Neuronal stem cell (in vitro differentiated cells): ENCODE measurements around the gene ISOC2. TPM values are rescaled to one million over a fixed set of nuclear protein-coding genes. Genes with fewer than 3 reads are reported as not detected.

Experiments
- DNase-seq: peaks from one replicate; pipeline ENCODE4 v3.0.0-alpha.2; 2013; ENCODE audit warnings: low spot score
- H2AFZ ChIP-seq: one replicate; pipeline ENCODE4 v1.6.1; 2013; ENCODE audit warnings: mild to moderate bottlenecking, low read length, inconsistent platforms
- H2AK5ac ChIP-seq: 2 replicates; pipeline ENCODE4 v1.6.1; 2013; ENCODE audit warnings: low read depth, mild to moderate bottlenecking, inconsistent platforms, low read length, moderate library complexity, mixed read lengths
- H2BK120ac ChIP-seq: 2 replicates; pipeline ENCODE4 v1.6.1; 2013; ENCODE audit warnings: low read depth, mild to moderate bottlenecking, inconsistent platforms, low read length, moderate library complexity, mixed read lengths
- H2BK12ac ChIP-seq: one replicate; pipeline ENCODE4 v1.6.1; 2013; ENCODE audit warnings: low read length, inconsistent platforms
- H2BK15ac ChIP-seq: 2 replicates; pipeline ENCODE4 v1.6.1; 2013; ENCODE audit warnings: mild to moderate bottlenecking, low read length, inconsistent platforms, mixed read lengths
- H2BK5ac ChIP-seq: one replicate; pipeline ENCODE4 v1.6.1; 2013; ENCODE audit warnings: inconsistent platforms, mild to moderate bottlenecking, low read length, moderate library complexity
- H3K14ac ChIP-seq: one replicate; pipeline ENCODE4 v1.6.1; 2013; ENCODE audit warnings: low read length, inconsistent platforms
- H3K18ac ChIP-seq: 2 replicates; pipeline ENCODE4 v1.6.1; 2013; ENCODE audit warnings: low read length, inconsistent platforms
- H3K23ac ChIP-seq: 2 replicates; pipeline ENCODE4 v1.6.1; 2013; ENCODE audit warnings: low read depth, mild to moderate bottlenecking, mixed read lengths, low read length, inconsistent platforms; ENCODE audit not compliant: poor library complexity
- H3K27ac ChIP-seq: replicated peaks from 3 replicates; pipeline ENCODE4 v1.5.1; 2013; ENCODE audit warnings: low read length, inconsistent platforms
- H3K27me3 ChIP-seq, 3 experiments: 2 replicates each; pipeline ENCODE4 v1.6.1; 2013; ENCODE audit warnings: low read length in 3 of 3, mild to moderate bottlenecking in 2 of 3, inconsistent platforms in 1 of 3, low read depth in 1 of 3, mixed read lengths in 1 of 3, moderate library complexity in 1 of 3; ENCODE audit not compliant: control insufficient read depth in 3 of 3, insufficient read depth in 3 of 3
- H3K36me3 ChIP-seq, 2 donors: replicated peaks in 1 of 2; 2 replicates each; pipeline ENCODE4 v1.6.1; 2013; ENCODE audit warnings: low read length in 2 of 2; ENCODE audit not compliant: control insufficient read depth in 2 of 2, insufficient read depth in 2 of 2
- H3K4ac ChIP-seq: 2 replicates; pipeline ENCODE4 v1.6.1; 2013; ENCODE audit warnings: inconsistent platforms, mild to moderate bottlenecking, low read length, moderate library complexity
- H3K4me1 ChIP-seq, 2 donors: 1 replicate in 1 of 2; 2 replicates in 1 of 2; pipeline ENCODE4 v1.6.1; 2013; ENCODE audit warnings: low read length in 2 of 2, low read depth in 1 of 2; ENCODE audit not compliant: control insufficient read depth in 2 of 2, insufficient read depth in 1 of 2
- H3K4me2 ChIP-seq: one replicate; pipeline ENCODE4 v1.6.1; 2013; ENCODE audit warnings: mild to moderate bottlenecking, low read length, inconsistent platforms; ENCODE audit not compliant: insufficient read depth, poor library complexity, severe bottlenecking
- H3K4me3 ChIP-seq, 2 donors: 2 replicates each; pipeline ENCODE4 v1.5.1; 2013; ENCODE audit warnings: low read length in 2 of 2, mild to moderate bottlenecking in 2 of 2, inconsistent platforms in 1 of 2, moderate library complexity in 1 of 2
- H3K79me1 ChIP-seq: one replicate; pipeline ENCODE4 v1.6.1; 2013; ENCODE audit warnings: low read depth, mild to moderate bottlenecking, inconsistent platforms, low read length, moderate library complexity
- H3K9ac ChIP-seq: one replicate; pipeline ENCODE4 v1.6.1; 2013; ENCODE audit warnings: mild to moderate bottlenecking, low read depth, low read length, inconsistent platforms; ENCODE audit not compliant: poor library complexity
- H3K9me3 ChIP-seq, 2 donors: replicated peaks in 1 of 2; 2 replicates each; pipeline versions ENCODE3 to v1.6.1; 2013; ENCODE audit warnings: low read length in 2 of 2, mild to moderate bottlenecking in 2 of 2, inconsistent platforms in 1 of 2, low read depth in 1 of 2, mixed read lengths in 1 of 2, moderate library complexity in 1 of 2; ENCODE audit not compliant: control insufficient read depth in 2 of 2, insufficient read depth in 1 of 2
- H4K8ac ChIP-seq: one replicate; pipeline ENCODE4 v1.6.1; 2013; ENCODE audit warnings: low read depth, mild to moderate bottlenecking, inconsistent platforms, low read length, moderate library complexity
- H4K91ac ChIP-seq: one replicate; pipeline ENCODE4 v1.6.1; 2013; ENCODE audit warnings: low read length, low read depth, mild to moderate bottlenecking, inconsistent platforms; ENCODE audit not compliant: poor library complexity
- WGBS, 2 donors: extraction: QIAGEN DNeasy Blood & Tissue Kit; methylation state at CpG; one replicate each; pipeline ENCODE4 v1.1.7; 2013; ENCODE audit warnings: missing lambda C conversion rate in 2 of 2, mixed read lengths in 1 of 2; ENCODE audit not compliant: insufficient read length in 2 of 2, insufficient replicate concordance in 1 of 2; ENCODE audit errors: extremely low coverage in 2 of 2; 5-methylcytosine and 5-hydroxymethylcytosine counted together
- polyA plus RNA-seq, 2 experiments: library from polyadenylated mRNA; stranded (reverse); fragments of 200-250 nt; gene quantifications; one replicate each; pipeline ENCODE4 v1.2.3, GENCODE V29; 2013

Gene ISOC2, protein sequence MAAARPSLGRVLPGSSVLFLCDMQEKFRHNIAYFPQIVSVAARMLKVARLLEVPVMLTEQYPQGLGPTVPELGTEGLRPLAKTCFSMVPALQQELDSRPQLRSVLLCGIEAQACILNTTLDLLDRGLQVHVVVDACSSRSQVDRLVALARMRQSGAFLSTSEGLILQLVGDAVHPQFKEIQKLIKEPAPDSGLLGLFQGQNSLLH
- polyA plus RNA-seq (2013, experiment 1 of 2), result 26.8 TPM
- 26.2 TPM for polyA plus RNA-seq (2013, experiment 2 of 2)

DNA sequence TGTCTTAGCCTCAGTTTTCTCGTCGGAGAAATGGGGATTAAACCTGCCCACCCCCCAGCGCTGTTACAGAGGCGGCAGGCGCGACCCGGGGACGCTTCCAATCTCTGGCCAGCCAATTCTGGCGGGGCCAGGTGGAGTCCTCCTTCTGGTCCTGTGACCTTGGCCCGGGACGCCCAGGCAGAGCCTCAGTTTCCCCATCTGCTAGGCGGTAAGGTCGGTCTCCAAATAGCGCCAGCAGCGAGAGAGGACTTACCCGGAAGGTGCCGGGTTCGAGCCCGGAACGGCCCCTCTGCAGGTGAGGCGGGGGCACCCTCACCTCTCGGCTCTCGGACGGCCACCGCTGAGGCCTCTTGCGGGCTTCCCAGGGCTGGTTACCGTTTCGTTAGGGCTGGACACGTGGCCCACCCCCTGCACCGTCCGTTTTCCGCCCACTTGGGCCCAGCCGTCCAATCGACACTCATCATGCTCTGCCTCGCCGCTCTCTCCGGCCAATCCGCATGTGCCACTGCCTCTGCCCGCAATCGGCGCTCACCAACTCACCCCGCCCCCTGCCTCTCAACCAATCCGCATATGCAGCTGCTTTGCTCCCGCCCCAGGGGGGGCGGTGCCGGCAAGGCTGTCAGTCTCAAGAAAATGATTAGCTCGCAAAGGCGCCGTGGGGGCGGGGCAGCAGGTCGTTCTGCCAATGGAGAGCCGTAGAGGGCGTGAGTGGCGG lies at the start of gene ISOC2:
ISOC2 (minus strand) TSS at position 384 of the 715 bp plus-strand sequence. CDS start 5,156 bp downstream, outside the sequence.
- Histone ChIP-seq H4K8ac (peak within 1 kb of the TSS; percentile 19), H3K27ac (peak within 1 kb of the TSS; percentile 63), H3K4ac (peak within 1 kb of the TSS; percentile 69), H3K27me3 (peaks cover 0 to 34% (median 0%) of the 10 kb centered on the region in 3 experiments), H2AK5ac (peak within 1 kb of the TSS; percentile 82), H2BK120ac (no peak within 1 kb of the TSS), H3K4me2 (peak within 1 kb of the TSS; percentile 78), H2AFZ (peak within 1 kb of the TSS; percentile 82), H3K9ac (peak within 1 kb of the TSS; percentile 93), H3K9me3 (peaks cover 0 to 4% of the 10 kb centered on the region in 2 donors), H2BK15ac (peak within 1 kb of the TSS; percentile 95), H2BK12ac (no peak within 1 kb of the TSS), H3K14ac (peak within 1 kb of the TSS; percentile 31), H3K4me1 (peaks cover 20 to 36% of the 10 kb centered on the region in 2 donors), H4K91ac (no peak within 1 kb of the TSS), H3K36me3 (peaks cover 0 to 2% of the 10 kb centered on the region in 2 donors), H3K18ac (peak within 1 kb of the TSS; percentile 96), H3K23ac (peak within 1 kb of the TSS; percentile 60), H3K79me1 (no peaks in the 10 kb centered on the region), H3K4me3 (peak within 1 kb of the TSS; percentile 70 to 91), H2BK5ac (peak within 1 kb of the TSS; percentile 84)
- WGBS, 2 donors, result no CpG with 5 or more reads among the region's 54 CpGs
- DNase-seq, result peak; percentile 99

DNA sequence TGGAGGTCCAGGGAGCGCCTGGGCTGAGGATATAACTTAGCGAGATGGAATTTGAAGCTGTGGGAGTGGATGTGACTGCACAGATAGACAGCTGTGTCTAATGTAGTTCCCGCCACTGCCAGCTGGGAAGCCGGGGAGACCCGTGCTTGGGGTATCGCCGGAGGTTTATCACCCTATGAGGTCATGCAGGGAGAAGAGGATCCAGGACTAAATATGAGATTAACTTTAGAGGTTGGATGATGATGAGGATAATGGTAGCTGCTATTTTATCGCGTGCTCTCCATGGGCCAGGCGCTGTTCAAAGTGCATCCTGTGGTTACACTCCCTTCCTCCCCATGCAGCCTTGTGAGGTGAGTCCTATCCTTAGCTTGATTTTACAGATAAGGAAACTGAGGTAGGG lies 46.7 kb upstream of the ISOC2 start:
- WGBS, 2 donors, result no CpG with 5 or more reads among the region's 10 CpGs
- H3K4me3 ChIP-seq, result no peak overlapping the region

DNA sequence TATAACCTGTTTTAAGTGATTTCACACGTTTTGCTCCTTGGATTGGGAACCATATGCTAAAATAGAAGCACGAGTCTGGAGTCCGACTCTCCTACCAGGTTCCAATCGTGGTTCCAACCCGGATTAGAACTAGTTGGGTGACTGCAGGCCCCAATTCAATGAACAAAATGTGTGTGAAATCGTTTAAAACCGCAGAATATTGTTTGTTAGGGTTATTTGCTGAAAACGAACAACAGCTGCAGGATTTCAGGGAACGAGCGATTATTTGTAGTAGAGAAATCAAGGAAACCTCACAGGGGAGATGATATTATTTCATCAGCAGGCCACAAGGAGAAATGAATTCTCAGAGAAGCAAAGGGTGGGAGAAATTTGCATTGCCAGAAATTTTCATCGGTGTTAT lies 43.5 kb upstream of the ISOC2 start:
- peaks cover 0 to 7% of the 10 kb centered on the region in 2 donors for H3K4me1 ChIP-seq
- H3K27ac ChIP-seq, result no peak overlapping the region
- H3K14ac ChIP-seq, result no peak overlapping the region
- peaks cover 7 to 8% of the 10 kb centered on the region in 2 donors for H3K9me3 ChIP-seq
- no peaks in the 10 kb centered on the region for H3K79me1 ChIP-seq
- H2BK5ac ChIP-seq, result no peak overlapping the region
- H2AFZ ChIP-seq, result no peak overlapping the region
- no peak overlapping the region for H2BK120ac ChIP-seq
- H2BK12ac ChIP-seq, result no peak overlapping the region
- no peak overlapping the region for H3K4me2 ChIP-seq
- no peak overlapping the region for H3K4me3 ChIP-seq
- no CpG with 5 or more reads among the region's 11 CpGs for WGBS, 2 donors
- H3K36me3 ChIP-seq, result no peaks in the 10 kb centered on the region
- peaks cover 0 to 7% (median 2%) of the 10 kb centered on the region in 3 experiments for H3K27me3 ChIP-seq
- H3K23ac ChIP-seq, result no peak overlapping the region
- H3K9ac ChIP-seq, result no peak overlapping the region
- no peak overlapping the region for H3K4ac ChIP-seq
- DNase-seq, result no peak
- H4K8ac ChIP-seq, result no peak overlapping the region
- no peak overlapping the region for H2AK5ac ChIP-seq
- H2BK15ac ChIP-seq, result no peak overlapping the region
- no peak overlapping the region for H4K91ac ChIP-seq
- H3K18ac ChIP-seq, result no peak overlapping the region

More for the DNA sequence above, 46.7 kb upstream of the ISOC2 start:
- H3K27me3 ChIP-seq, result peaks cover 0 to 5% (median 2%) of the 10 kb centered on the region in 3 experiments
- H3K18ac ChIP-seq, result no peak overlapping the region
- no peak overlapping the region for H3K23ac ChIP-seq
- H2BK5ac ChIP-seq, result no peak overlapping the region
- no peaks in the 10 kb centered on the region for H3K79me1 ChIP-seq
- DNase-seq, result no peak
- H3K4ac ChIP-seq, result no peak overlapping the region
- H3K36me3 ChIP-seq, result no peaks in the 10 kb centered on the region
- peaks cover 0 to 7% of the 10 kb centered on the region in 2 donors for H3K4me1 ChIP-seq
- H4K91ac ChIP-seq, result no peak overlapping the region
- H3K4me2 ChIP-seq, result no peak overlapping the region
- no peak overlapping the region for H3K14ac ChIP-seq
- no peak overlapping the region for H2AK5ac ChIP-seq
- no peak overlapping the region for H2BK12ac ChIP-seq
- H3K9me3 ChIP-seq, result peaks cover 4 to 7% of the 10 kb centered on the region in 2 donors
- H4K8ac ChIP-seq, result no peak overlapping the region
- no peak overlapping the region for H3K9ac ChIP-seq
- no peak overlapping the region for H2AFZ ChIP-seq
- no peak overlapping the region for H3K27ac ChIP-seq
- no peak overlapping the region for H2BK15ac ChIP-seq
- no peak overlapping the region for H2BK120ac ChIP-seq

DNA sequence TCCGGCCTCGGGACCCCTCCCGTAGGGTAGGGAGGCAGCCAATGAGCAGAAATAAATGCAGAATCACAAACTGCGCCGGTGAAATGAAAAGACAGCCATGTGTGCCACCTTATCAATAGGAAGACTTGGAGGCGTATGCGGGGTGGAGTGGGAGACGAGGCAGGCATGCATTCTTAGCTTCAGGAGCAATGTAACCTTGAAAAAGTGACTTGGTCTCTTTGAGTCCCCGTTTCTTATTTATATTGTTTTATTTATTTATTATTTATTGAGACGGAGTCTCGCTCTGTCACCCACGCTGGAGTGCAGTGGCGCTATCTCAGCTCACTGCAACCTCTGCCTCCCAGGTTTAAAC lies 42.8 kb upstream of the ISOC2 start:
- no peak for DNase-seq
- Histone ChIP-seq H3K23ac (no peak overlapping the region), H2BK12ac (no peak overlapping the region), H3K4me2 (no peak overlapping the region), H2BK5ac (no peak overlapping the region), H3K27me3 (peaks cover 0 to 7% (median 2%) of the 10 kb centered on the region in 3 experiments), H4K8ac (no peak overlapping the region), H2AK5ac (no peak overlapping the region), H3K79me1 (no peaks in the 10 kb centered on the region), H3K9ac (no peak overlapping the region), H4K91ac (no peak overlapping the region), H3K4me1 (peaks cover 0 to 7% of the 10 kb centered on the region in 2 donors), H3K9me3 (peaks cover 7 to 8% of the 10 kb centered on the region in 2 donors), H3K18ac (no peak overlapping the region), H2AFZ (peak overlapping the region; percentile 96), H3K4ac (no peak overlapping the region), H3K4me3 (no peak overlapping the region), H3K27ac (no peak overlapping the region), H2BK120ac (no peak overlapping the region), H3K14ac (no peak overlapping the region), H2BK15ac (no peak overlapping the region), H3K36me3 (no peaks in the 10 kb centered on the region)
- WGBS, 2 donors, result no CpG with 5 or more reads among the region's 13 CpGs
